ENCODE data around the gene LURAP1L. TPM values are rescaled to one million over a fixed set of nuclear protein-coding genes. Genes with fewer than 3 reads are reported as not detected.

LURAP1L gene
- total and polyA plus RNA-seq, 9 of the 15 experiments (the other 6 are each of a cell fraction or from before 2014, with no cell fraction given) = 0.06 to 0.28 (median 0.07) TPM; not detected in 4

- TF ChIP-seq STAT5B (CRISPR knock-in tag; IDR thresholded peaks at IDR 0.05) = no peak
Observed at GRCh38 chr9:12785941-12786340, 11.1 kb downstream of the LURAP1L start (continued).

- POLR2A ChIA-PET = no interaction called here
Observed at GRCh38 chr9:12790001-12790400, 15.2 kb downstream of the LURAP1L start.

GRCh38 chr9:12790883-12791282 lies 16.1 kb downstream of the LURAP1L start:
- Histone ChIP-seq H3K9me3 (replicated peaks; ENCODE audit: control insufficient read depth, insufficient read depth, low read depth, low read length) (no peaks in the 10 kb centered on the region), H3K9ac (ENCODE audit: insufficient read depth in 1 of 2, low read depth in 2 of 2, low read length in 2 of 2) (no peak overlapping the region), H3K4me2 (ENCODE audit: insufficient read depth, low read length) (no peak overlapping the region), H3K9me1 (ENCODE audit: control insufficient read depth, insufficient read depth, low read length) (no peaks in the 10 kb centered on the region), H3K27me3 (ENCODE audit: control insufficient read depth in 2 of 2, insufficient read depth in 2 of 2, low read length in 2 of 2) (no peaks in the 10 kb centered on the region), H2AFZ (ENCODE audit: low read depth, low read length) (no peak overlapping the region), H3K79me2 (ENCODE audit: control insufficient read depth, insufficient read depth, low read length) (no peaks in the 10 kb centered on the region), H3K36me3 (ENCODE audit: control insufficient read depth, insufficient read depth, low read length) (no peaks in the 10 kb centered on the region), H3K4me1 (replicated peaks in 1 of 2; ENCODE audit: control insufficient read depth in 2 of 2, insufficient read depth in 2 of 2, low read length in 2 of 2) (no peaks in the 10 kb centered on the region), H3K27ac (ENCODE audit: extremely low read depth, low read depth, low read length) (no peak overlapping the region), H3K4me3 (no peak overlapping the region), H4K20me1 (replicated peaks; ENCODE audit: control insufficient read depth, insufficient read depth, low read length) (no peaks in the 10 kb centered on the region)
- DNase-seq (ENCODE audit: extremely low read depth in 1 of 4, low spot score in 3 of 4) = no peak
- no peak for FAIRE-seq
- ChIA-PET CTCF (ENCODE audit: low intra/inter-chr PET ratio) (no interaction called here), POLR2A (no interaction called here)
- BruUV-seq (replicated peaks) = no TSS peak
- no peak for ATAC-seq
- WGBS (ENCODE audit: insufficient coverage, low coverage, missing lambda C conversion rate) = 5% methylated on average over 3 of the region's 3 CpGs
- intact Hi-C loops (cut with micrococcal nuclease) = no loop called here
- in situ Hi-C loops (cut with MboI) = no loop called here
- TF ChIP-seq PBX2 (CRISPR knock-in tag; IDR thresholded peaks at IDR 0.05; ENCODE audit: low read depth) (no peak), PBX2 (tag; conservative IDR thresholded peaks at IDR 0.05; ENCODE audit: low read depth) (no peak), NR2F6 (CRISPR knock-in tag; IDR thresholded peaks at IDR 0.05) (no peak), ZNF311 (CRISPR knock-in tag; IDR thresholded peaks at IDR 0.05) (no peak), TCF7 (IDR thresholded peaks at IDR 0.05; ENCODE audit: borderline replicate concordance) (no peak), MTF1 (CRISPR knock-in tag; IDR thresholded peaks at IDR 0.05; ENCODE audit: borderline replicate concordance) (no peak), HDAC1 (IDR thresholded peaks at IDR 0.05) (no peak), SMARCE1 (IDR thresholded peaks at IDR 0.05) (no peak)

More at GRCh38 chr9:12790001-12790400, 15.2 kb downstream of the LURAP1L start:
- CTCF ChIA-PET (ENCODE audit: low intra/inter-chr PET ratio) = no interaction called here
- Histone ChIP-seq H3K9ac (ENCODE audit: insufficient read depth in 1 of 2, low read depth in 2 of 2, low read length in 2 of 2) (no peak overlapping the region), H3K36me3 (ENCODE audit: control insufficient read depth, insufficient read depth, low read length) (no peaks in the 10 kb centered on the region), H3K4me3 (no peak overlapping the region), H3K27me3 (ENCODE audit: control insufficient read depth in 2 of 2, insufficient read depth in 2 of 2, low read length in 2 of 2) (no peaks in the 10 kb centered on the region), H4K20me1 (replicated peaks; ENCODE audit: control insufficient read depth, insufficient read depth, low read length) (no peaks in the 10 kb centered on the region), H2AFZ (ENCODE audit: low read depth, low read length) (no peak overlapping the region), H3K79me2 (ENCODE audit: control insufficient read depth, insufficient read depth, low read length) (no peaks in the 10 kb centered on the region), H3K9me3 (replicated peaks; ENCODE audit: control insufficient read depth, insufficient read depth, low read depth, low read length) (no peaks in the 10 kb centered on the region), H3K27ac (ENCODE audit: extremely low read depth, low read depth, low read length) (no peak overlapping the region), H3K9me1 (ENCODE audit: control insufficient read depth, insufficient read depth, low read length) (no peaks in the 10 kb centered on the region), H3K4me1 (replicated peaks in 1 of 2; ENCODE audit: control insufficient read depth in 2 of 2, insufficient read depth in 2 of 2, low read length in 2 of 2) (no peaks in the 10 kb centered on the region), H3K4me2 (ENCODE audit: insufficient read depth, low read length) (no peak overlapping the region)
- no TSS peak for BruUV-seq (replicated peaks)
- intact Hi-C loops (cut with micrococcal nuclease) (no loop called here), in situ Hi-C loops (cut with MboI) (no loop called here)
- DNase-seq (ENCODE audit: extremely low read depth in 1 of 4, low spot score in 3 of 4) = no peak
- FAIRE-seq = no peak
- ATAC-seq = no peak
- TF ChIP-seq FOXP1 (CRISPR knock-in tag; IDR thresholded peaks at IDR 0.05) = no peak
- TF ChIP-seq FOSL1 (tag; conservative IDR thresholded peaks at IDR 0.05) = peak; percentile 30; the same call in 1 of the 2 replicates
